ENCODE measurements around the gene TLCD3B.

- no peak for TF ChIP-seq CTCF (IDR thresholded peaks at IDR 0.05)
- no peak for TF ChIP-seq POLR2A (IDR thresholded peaks at IDR 0.05)
These were observed 30.1 kb downstream of the TLCD3B start for GRCh38 chr16:30000735-30001631.

All from thyroid gland (tissue), 4 donors.